ENCODE results near the gene XRCC5. TPM values are rescaled to one million over a fixed set of nuclear protein-coding genes. Genes with fewer than 3 reads are reported as not detected.

XRCC5 gene
- total RNA-seq, 2 donors from 2014 or later, result 205 to 244 TPM

GRCh38 chr2:216147172-216148131 lies 38.3 kb downstream of the XRCC5 start:
- Histone ChIP-seq H3K4me1 (no peaks in the 10 kb centered on the region), H3K9ac (ENCODE audit: low read depth in 2 of 2, low read length in 2 of 2) (no peak overlapping the region), H3K4me3 (no peak overlapping the region), H3K9me3 (no peaks in the 10 kb centered on the region), H3K27ac (no peak overlapping the region), H3K27me3 (no peaks in the 10 kb centered on the region), H3K36me3 (peaks cover 29% of the 10 kb centered on the region)
- no peak for DNase-seq
- intact Hi-C loops (cut with DNase I), result no loop called here
- TF ChIP-seq CTCF (IDR thresholded peaks at IDR 0.05), result no peak

- intact Hi-C loops (cut with DNase I), result no loop called here
- H3K4me3 ChIP-seq, result no peak overlapping the region
- no peaks in the 10 kb centered on the region for H3K4me1 ChIP-seq
- no peaks in the 10 kb centered on the region for H3K27me3 ChIP-seq
- no peaks in the 10 kb centered on the region for H3K9me3 ChIP-seq
- no peak overlapping the region for H3K9ac ChIP-seq (ENCODE audit: low read depth in 2 of 2, low read length in 2 of 2)
- TF ChIP-seq CTCF (IDR thresholded peaks at IDR 0.05), result no peak
- DNase-seq, result no peak
- no peak overlapping the region for H3K27ac ChIP-seq
- H3K36me3 ChIP-seq, result peaks cover 22% of the 10 kb centered on the region
These were observed 39.8 kb downstream of the XRCC5 start for GRCh38 chr2:216148983-216149382.

GRCh38 chr2:216149741-216150140 lies 40.6 kb downstream of the XRCC5 start:
- no peaks in the 10 kb centered on the region for H3K27me3 ChIP-seq
- H3K9ac ChIP-seq (ENCODE audit: low read depth in 2 of 2, low read length in 2 of 2), result no peak overlapping the region
- H3K4me1 ChIP-seq, result no peaks in the 10 kb centered on the region
- no peak overlapping the region for H3K4me3 ChIP-seq
- H3K9me3 ChIP-seq, result no peaks in the 10 kb centered on the region
- TF ChIP-seq CTCF (IDR thresholded peaks at IDR 0.05), result no peak
- intact Hi-C loops (cut with DNase I), result no loop called here
- no peak for DNase-seq
- H3K27ac ChIP-seq, result no peak overlapping the region
- H3K36me3 ChIP-seq, result peaks cover 19% of the 10 kb centered on the region

- intact Hi-C loops (cut with DNase I), result no loop called here
- no peak overlapping the region for H3K27ac ChIP-seq
- no peaks in the 10 kb centered on the region for H3K9me3 ChIP-seq
- peaks cover 18% of the 10 kb centered on the region for H3K36me3 ChIP-seq
- H3K9ac ChIP-seq (ENCODE audit: low read depth in 2 of 2, low read length in 2 of 2), result no peak overlapping the region
- H3K4me1 ChIP-seq, result no peaks in the 10 kb centered on the region
- no peak for TF ChIP-seq CTCF (IDR thresholded peaks at IDR 0.05)
- no peak overlapping the region for H3K4me3 ChIP-seq
- DNase-seq, result no peak
- no peaks in the 10 kb centered on the region for H3K27me3 ChIP-seq
These were observed 42.3 kb downstream of the XRCC5 start for GRCh38 chr2:216151313-216152025.

GRCh38 chr2:216155954-216156353 lies 46.8 kb downstream of the XRCC5 start:
- no peak for DNase-seq
- no peak overlapping the region for H3K27ac ChIP-seq
- intact Hi-C loops (cut with DNase I), result no loop called here
- no peaks in the 10 kb centered on the region for H3K4me1 ChIP-seq
- H3K4me3 ChIP-seq, result no peak overlapping the region
- peaks cover 13% of the 10 kb centered on the region for H3K36me3 ChIP-seq
- H3K9me3 ChIP-seq, result no peaks in the 10 kb centered on the region
- H3K27me3 ChIP-seq, result no peaks in the 10 kb centered on the region
- no peak for TF ChIP-seq CTCF (IDR thresholded peaks at IDR 0.05)
- H3K9ac ChIP-seq (ENCODE audit: low read depth in 2 of 2, low read length in 2 of 2), result no peak overlapping the region

Data from colonic mucosa (tissue), 4 donors.